ENCODE results near the gene TSHZ2. TPM values are rescaled to one million over a fixed set of nuclear protein-coding genes. Genes with fewer than 3 reads are reported as not detected.
A peak's percentile ranks its signal among the peaks of the same experiment; 100 is the strongest.

The TSHZ2 gene, protein sequence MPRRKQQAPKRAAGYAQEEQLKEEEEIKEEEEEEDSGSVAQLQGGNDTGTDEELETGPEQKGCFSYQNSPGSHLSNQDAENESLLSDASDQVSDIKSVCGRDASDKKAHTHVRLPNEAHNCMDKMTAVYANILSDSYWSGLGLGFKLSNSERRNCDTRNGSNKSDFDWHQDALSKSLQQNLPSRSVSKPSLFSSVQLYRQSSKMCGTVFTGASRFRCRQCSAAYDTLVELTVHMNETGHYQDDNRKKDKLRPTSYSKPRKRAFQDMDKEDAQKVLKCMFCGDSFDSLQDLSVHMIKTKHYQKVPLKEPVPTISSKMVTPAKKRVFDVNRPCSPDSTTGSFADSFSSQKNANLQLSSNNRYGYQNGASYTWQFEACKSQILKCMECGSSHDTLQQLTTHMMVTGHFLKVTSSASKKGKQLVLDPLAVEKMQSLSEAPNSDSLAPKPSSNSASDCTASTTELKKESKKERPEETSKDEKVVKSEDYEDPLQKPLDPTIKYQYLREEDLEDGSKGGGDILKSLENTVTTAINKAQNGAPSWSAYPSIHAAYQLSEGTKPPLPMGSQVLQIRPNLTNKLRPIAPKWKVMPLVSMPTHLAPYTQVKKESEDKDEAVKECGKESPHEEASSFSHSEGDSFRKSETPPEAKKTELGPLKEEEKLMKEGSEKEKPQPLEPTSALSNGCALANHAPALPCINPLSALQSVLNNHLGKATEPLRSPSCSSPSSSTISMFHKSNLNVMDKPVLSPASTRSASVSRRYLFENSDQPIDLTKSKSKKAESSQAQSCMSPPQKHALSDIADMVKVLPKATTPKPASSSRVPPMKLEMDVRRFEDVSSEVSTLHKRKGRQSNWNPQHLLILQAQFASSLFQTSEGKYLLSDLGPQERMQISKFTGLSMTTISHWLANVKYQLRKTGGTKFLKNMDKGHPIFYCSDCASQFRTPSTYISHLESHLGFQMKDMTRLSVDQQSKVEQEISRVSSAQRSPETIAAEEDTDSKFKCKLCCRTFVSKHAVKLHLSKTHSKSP (N-terminal part only)
- total RNA-seq, result 3.5 and 3.6 TPM in 2 replicates

- peak within 1 kb of the TSS; percentile 56 for H2AFZ ChIP-seq (ENCODE audit: low read length)
- no peaks in the 10 kb centered on the region for H3K27me3 ChIP-seq (ENCODE audit: insufficient read depth, low read length)
- TF ChIP-seq, protein P1, sequence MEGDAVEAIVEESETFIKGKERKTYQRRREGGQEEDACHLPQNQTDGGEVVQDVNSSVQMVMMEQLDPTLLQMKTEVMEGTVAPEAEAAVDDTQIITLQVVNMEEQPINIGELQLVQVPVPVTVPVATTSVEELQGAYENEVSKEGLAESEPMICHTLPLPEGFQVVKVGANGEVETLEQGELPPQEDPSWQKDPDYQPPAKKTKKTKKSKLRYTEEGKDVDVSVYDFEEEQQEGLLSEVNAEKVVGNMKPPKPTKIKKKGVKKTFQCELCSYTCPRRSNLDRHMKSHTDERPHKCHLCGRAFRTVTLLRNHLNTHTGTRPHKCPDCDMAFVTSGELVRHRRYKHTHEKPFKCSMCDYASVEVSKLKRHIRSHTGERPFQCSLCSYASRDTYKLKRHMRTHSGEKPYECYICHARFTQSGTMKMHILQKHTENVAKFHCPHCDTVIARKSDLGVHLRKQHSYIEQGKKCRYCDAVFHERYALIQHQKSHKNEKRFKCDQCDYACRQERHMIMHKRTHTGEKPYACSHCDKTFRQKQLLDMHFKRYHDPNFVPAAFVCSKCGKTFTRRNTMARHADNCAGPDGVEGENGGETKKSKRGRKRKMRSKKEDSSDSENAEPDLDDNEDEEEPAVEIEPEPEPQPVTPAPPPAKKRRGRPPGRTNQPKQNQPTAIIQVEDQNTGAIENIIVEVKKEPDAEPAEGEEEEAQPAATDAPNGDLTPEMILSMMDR (IDR thresholded peaks at IDR 0.05; ENCODE audit: extremely low read depth, low read depth, low read length), result no peak
Measured at GRCh38 chr20:52972190-52972937, at the start of gene TSHZ2. TSS of gene TSHZ2 (plus strand) at chr20:52972358. CDS start at chr20:52973294, 936 bp downstream.

GRCh38 chr20:52922436-52922835 lies 49.7 kb upstream of the TSHZ2 start:
- Histone ChIP-seq H3K27me3 (ENCODE audit: insufficient read depth, low read length) (no peaks in the 10 kb centered on the region), H4K20me1 (ENCODE audit: insufficient read depth, low read length) (no peaks in the 10 kb centered on the region), H3K4me3 (ENCODE audit: insufficient read depth, low read length) (no peak overlapping the region), H2AFZ (ENCODE audit: low read length) (no peak overlapping the region), H3K36me3 (ENCODE audit: insufficient read depth, low read length) (no peaks in the 10 kb centered on the region), H3K4me1 (ENCODE audit: insufficient read depth, low read length) (no peaks in the 10 kb centered on the region), H3K27ac (ENCODE audit: low read depth, low read length) (no peak overlapping the region), H3K9me3 (ENCODE audit: low read depth, low read length) (no peaks in the 10 kb centered on the region), H3K79me2 (ENCODE audit: insufficient read depth, low read length) (no peaks in the 10 kb centered on the region), H3K4me2 (ENCODE audit: insufficient read depth, low read length) (no peak overlapping the region)
- TF ChIP-seq, protein P1 (IDR thresholded peaks at IDR 0.05; ENCODE audit: extremely low read depth, low read depth, low read length), result no peak
- no peak for DNase-seq (ENCODE audit: insufficient read length, low spot score, missing footprints)

More at GRCh38 chr20:52972190-52972937, at the start of gene TSHZ2:
- Histone ChIP-seq H3K36me3 (ENCODE audit: insufficient read depth, low read length) (no peaks in the 10 kb centered on the region), H3K79me2 (ENCODE audit: insufficient read depth, low read length) (no peaks in the 10 kb centered on the region), H3K4me2 (ENCODE audit: insufficient read depth, low read length) (peak within 1 kb of the TSS; percentile 78), H3K4me3 (ENCODE audit: insufficient read depth, low read length) (peak within 1 kb of the TSS; percentile 60), H3K4me1 (ENCODE audit: insufficient read depth, low read length) (no peaks in the 10 kb centered on the region), H3K9me3 (ENCODE audit: low read depth, low read length) (no peaks in the 10 kb centered on the region), H3K27ac (ENCODE audit: low read depth, low read length) (no peak within 1 kb of the TSS), H4K20me1 (ENCODE audit: insufficient read depth, low read length) (no peaks in the 10 kb centered on the region)
- peak; percentile 72 for DNase-seq (ENCODE audit: insufficient read length, low spot score, missing footprints)

- TF ChIP-seq, protein P1 (IDR thresholded peaks at IDR 0.05; ENCODE audit: extremely low read depth, low read depth, low read length), result no peak
- no peak overlapping the region for H3K4me2 ChIP-seq (ENCODE audit: insufficient read depth, low read length)
- H3K4me1 ChIP-seq (ENCODE audit: insufficient read depth, low read length), result no peaks in the 10 kb centered on the region
- no peaks in the 10 kb centered on the region for H3K36me3 ChIP-seq (ENCODE audit: insufficient read depth, low read length)
- no peaks in the 10 kb centered on the region for H4K20me1 ChIP-seq (ENCODE audit: insufficient read depth, low read length)
- H3K27me3 ChIP-seq (ENCODE audit: insufficient read depth, low read length), result no peaks in the 10 kb centered on the region
- no peak overlapping the region for H2AFZ ChIP-seq (ENCODE audit: low read length)
- no peak overlapping the region for H3K27ac ChIP-seq (ENCODE audit: low read depth, low read length)
- H3K4me3 ChIP-seq (ENCODE audit: insufficient read depth, low read length), result no peak overlapping the region
- no peak for DNase-seq (ENCODE audit: insufficient read length, low spot score, missing footprints)
- H3K79me2 ChIP-seq (ENCODE audit: insufficient read depth, low read length), result no peaks in the 10 kb centered on the region
- no peaks in the 10 kb centered on the region for H3K9me3 ChIP-seq (ENCODE audit: low read depth, low read length)
Measured at GRCh38 chr20:52923123-52923937, 48.8 kb upstream of the TSHZ2 start.
